ENCODE data around the gene NXPE3.

The NXPE3 gene

GRCh38 chr3:101829437-101829830, 50.4 kb downstream of the NXPE3 start:
- no peak for DNase-seq

- DNase-seq: no peak
Observed at GRCh38 chr3:101829874-101830273, 50.9 kb downstream of the NXPE3 start.

DNA sequence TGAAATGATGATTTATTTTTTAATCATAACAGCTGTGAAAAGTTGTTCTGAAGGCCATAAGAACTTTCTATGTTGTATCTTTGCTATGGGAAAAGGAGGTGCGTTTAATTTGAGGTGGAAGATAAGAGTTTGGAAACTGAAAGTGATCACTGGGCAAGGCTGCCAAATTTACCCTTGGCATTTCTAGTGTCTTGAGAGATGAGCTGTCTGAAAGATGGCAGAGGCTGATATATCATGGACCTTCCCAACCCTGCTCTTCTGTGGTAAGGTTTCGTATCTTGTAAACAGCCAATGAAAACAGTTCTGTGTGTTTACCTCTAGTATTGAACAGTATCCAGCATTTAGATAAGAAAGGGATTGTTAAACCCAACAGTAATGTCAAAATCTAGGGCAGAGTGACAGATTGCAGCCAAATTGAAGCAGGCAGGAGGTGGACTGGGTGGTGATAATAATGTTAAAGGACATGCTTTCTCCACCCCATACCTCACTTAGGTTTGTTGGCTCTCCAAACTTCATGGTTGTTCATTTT, 54.5 kb downstream of the NXPE3 start:
- no peak for DNase-seq

DNA sequence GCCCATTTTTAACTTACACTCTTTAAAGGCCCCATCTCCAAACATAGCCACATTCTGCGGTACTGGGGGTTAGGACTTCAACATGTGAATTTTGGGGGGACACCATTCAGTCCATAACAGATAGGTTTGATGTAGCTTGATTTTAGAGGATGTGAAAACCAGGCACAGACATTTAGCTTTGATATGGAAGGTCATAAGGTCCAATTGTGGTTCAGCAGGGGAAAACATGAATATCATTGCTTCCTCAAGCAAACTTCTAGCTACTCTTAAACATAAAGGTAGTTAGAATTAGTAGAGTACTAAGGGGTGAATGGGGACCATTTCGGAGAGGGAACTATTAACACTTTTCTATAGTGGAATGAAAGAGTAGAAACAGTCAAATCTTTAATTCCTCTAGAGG, 56.7 kb downstream of the NXPE3 start:
- no peak for DNase-seq

GRCh38 chr3:101836160-101836559, 57.1 kb downstream of the NXPE3 start:
- DNase-seq: no peak

GRCh38 chr3:101836652-101837598, 57.9 kb downstream of the NXPE3 start:
- DNase-seq: no peak

DNA sequence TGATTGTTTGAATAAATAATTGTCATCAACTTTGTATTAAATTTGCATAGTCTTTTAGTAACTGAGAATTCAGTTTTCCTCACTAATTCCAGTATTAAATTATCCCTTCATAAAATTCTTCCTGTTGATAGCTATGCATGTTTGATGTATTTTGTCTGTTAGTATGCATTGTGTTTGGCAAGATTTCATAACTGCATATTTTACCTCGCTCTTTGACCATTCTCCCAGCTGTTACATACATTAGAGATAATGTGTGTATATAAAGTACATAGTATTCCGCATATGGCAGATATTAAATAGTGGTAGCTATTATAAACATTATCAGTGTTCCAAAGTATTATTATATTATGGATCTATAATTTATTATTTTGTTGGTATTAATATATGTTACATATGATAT, 59.7 kb downstream of the NXPE3 start:
- DNase-seq: no peak

GRCh38 chr3:101840066-101840465, 61.1 kb downstream of the NXPE3 start:
- no peak for DNase-seq

- no peak for DNase-seq
Observed at GRCh38 chr3:101842245-101842934, 63.4 kb downstream of the NXPE3 start.

DNA sequence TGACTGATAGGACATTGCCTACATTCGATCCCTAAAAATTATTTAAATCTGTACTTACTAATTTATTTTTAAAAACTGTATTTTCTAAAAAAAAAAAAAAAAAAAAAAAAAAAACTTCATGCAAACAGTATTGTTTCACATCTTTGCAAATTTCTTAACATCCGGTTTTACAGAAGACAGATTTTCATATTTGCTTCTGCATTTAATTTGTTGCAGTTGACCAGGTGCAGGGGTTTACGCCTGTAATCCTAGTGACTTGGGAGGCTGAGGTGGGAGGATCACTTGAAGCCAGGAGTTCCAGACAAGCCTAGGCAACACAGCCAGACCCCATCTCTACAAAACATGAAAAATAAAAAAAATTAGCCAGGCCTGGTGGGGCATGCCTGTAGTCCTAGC, 63.9 kb downstream of the NXPE3 start:
- no peak for DNase-seq

DNA sequence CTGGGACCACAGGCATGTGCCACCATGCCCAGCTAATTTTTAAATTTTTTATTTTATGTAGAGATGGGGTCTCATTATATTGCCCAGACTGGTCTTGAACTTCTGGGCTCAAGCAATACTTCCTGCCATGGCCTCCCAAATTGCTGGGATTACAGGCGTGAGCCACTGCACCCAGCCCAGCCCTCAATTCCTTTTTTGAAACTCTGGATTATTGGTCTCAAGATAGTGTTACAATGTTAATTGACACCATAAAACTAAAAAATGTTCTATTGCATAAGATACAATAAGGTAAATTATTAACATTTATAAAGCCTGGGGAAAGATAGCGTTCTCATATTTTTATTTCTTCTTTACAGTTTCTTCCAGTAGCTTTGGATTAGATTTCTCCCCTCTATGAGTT, 66.4 kb downstream of the NXPE3 start:
- no peak for DNase-seq

DNA sequence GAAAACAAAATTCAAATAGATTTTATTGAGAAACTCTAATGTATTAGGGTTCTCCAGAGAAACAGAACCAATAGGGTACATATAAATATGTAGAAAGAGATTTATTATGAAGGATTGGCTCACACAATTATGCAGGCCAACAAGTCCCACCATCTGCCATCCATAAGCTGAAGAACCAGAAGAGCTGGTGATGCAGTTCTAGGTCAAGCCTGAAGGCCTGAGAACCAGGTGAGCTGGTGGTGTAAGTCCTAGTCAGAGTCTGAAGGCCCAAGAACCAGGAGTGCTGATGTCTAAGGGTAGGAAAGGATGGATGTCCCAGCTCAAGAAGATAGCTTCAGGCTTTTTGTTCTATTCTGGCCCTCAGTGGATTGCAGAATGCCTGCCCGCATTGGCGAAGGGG, 67.7 kb downstream of the NXPE3 start:
- no peak for DNase-seq

GRCh38 chr3:101847328-101847727, 68.3 kb downstream of the NXPE3 start:
- DNase-seq: no peak

GRCh38 chr3:101848326-101848725, 69.3 kb downstream of the NXPE3 start:
- no peak for DNase-seq

- no peak for DNase-seq
Observed at GRCh38 chr3:101848754-101849713, 70.0 kb downstream of the NXPE3 start, which contains the start of gene NFKBIZ. TSS of gene NFKBIZ (plus strand) at chr3:101849514. CDS start at chr3:101849629, 115 bp downstream.

GRCh38 chr3:101849714-101850245, 70.8 kb downstream of the NXPE3 start:
- DNase-seq: no peak

GRCh38 chr3:101850246-101851051, 71.4 kb downstream of the NXPE3 start:
- no peak for DNase-seq

GRCh38 chr3:101851072-101851770, 72.2 kb downstream of the NXPE3 start:
- DNase-seq: no peak

GRCh38 chr3:101851850-101852714, 73.1 kb downstream of the NXPE3 start:
- DNase-seq: no peak
